ENCODE measurements around the gene EME2. TPM values are rescaled to one million over a fixed set of nuclear protein-coding genes. Genes with fewer than 3 reads are reported as not detected.

Gene EME2
- total RNA-seq, 1 experiment from 2014 or later = 19.5 TPM

- ChIA-PET CTCF (no interaction called here), POLR2A (ENCODE audit: low non-redundant PET) (no interaction called here)
- intact Hi-C loops (cut with micrococcal nuclease; ENCODE audit: unreplicated experiment) = no loop called here
- no peak for DNase-seq (ENCODE audit: low spot score)
- BruUV-seq (replicated peaks) = no TSS peak
- Histone ChIP-seq H3K4me3 (ENCODE audit: low read depth, low read length, poor library complexity, severe bottlenecking) (no peak overlapping the region), H3K4me1 (ENCODE audit: insufficient read depth, low read length, poor library complexity, severe bottlenecking) (no peaks in the 10 kb centered on the region), H3K27me3 (replicated peaks; ENCODE audit: insufficient read depth, low read depth, low read length, poor library complexity) (no peaks in the 10 kb centered on the region), H3K36me3 (ENCODE audit: insufficient read depth, low read length, poor library complexity, severe bottlenecking) (peaks cover 2% of the 10 kb centered on the region), H3K27ac (ENCODE audit: low read depth, low read length, poor library complexity, severe bottlenecking) (no peak overlapping the region), H3K9me3 (ENCODE audit: low read depth, low read length, poor library complexity, severe bottlenecking) (peaks cover 6% of the 10 kb centered on the region)
- TF ChIP-seq, protein P1, sequence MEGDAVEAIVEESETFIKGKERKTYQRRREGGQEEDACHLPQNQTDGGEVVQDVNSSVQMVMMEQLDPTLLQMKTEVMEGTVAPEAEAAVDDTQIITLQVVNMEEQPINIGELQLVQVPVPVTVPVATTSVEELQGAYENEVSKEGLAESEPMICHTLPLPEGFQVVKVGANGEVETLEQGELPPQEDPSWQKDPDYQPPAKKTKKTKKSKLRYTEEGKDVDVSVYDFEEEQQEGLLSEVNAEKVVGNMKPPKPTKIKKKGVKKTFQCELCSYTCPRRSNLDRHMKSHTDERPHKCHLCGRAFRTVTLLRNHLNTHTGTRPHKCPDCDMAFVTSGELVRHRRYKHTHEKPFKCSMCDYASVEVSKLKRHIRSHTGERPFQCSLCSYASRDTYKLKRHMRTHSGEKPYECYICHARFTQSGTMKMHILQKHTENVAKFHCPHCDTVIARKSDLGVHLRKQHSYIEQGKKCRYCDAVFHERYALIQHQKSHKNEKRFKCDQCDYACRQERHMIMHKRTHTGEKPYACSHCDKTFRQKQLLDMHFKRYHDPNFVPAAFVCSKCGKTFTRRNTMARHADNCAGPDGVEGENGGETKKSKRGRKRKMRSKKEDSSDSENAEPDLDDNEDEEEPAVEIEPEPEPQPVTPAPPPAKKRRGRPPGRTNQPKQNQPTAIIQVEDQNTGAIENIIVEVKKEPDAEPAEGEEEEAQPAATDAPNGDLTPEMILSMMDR (conservative IDR thresholded peaks at IDR 0.05; ENCODE audit: low read depth, low read length) = no peak
- no peak for TF ChIP-seq EZH2 (IDR thresholded peaks at IDR 0.05; ENCODE audit: borderline replicate concordance, low read depth, low read length, poor library complexity, severe bottlenecking)
These were observed 31.0 kb upstream of the EME2 start for GRCh38 chr16:1741553-1742165.

DNA sequence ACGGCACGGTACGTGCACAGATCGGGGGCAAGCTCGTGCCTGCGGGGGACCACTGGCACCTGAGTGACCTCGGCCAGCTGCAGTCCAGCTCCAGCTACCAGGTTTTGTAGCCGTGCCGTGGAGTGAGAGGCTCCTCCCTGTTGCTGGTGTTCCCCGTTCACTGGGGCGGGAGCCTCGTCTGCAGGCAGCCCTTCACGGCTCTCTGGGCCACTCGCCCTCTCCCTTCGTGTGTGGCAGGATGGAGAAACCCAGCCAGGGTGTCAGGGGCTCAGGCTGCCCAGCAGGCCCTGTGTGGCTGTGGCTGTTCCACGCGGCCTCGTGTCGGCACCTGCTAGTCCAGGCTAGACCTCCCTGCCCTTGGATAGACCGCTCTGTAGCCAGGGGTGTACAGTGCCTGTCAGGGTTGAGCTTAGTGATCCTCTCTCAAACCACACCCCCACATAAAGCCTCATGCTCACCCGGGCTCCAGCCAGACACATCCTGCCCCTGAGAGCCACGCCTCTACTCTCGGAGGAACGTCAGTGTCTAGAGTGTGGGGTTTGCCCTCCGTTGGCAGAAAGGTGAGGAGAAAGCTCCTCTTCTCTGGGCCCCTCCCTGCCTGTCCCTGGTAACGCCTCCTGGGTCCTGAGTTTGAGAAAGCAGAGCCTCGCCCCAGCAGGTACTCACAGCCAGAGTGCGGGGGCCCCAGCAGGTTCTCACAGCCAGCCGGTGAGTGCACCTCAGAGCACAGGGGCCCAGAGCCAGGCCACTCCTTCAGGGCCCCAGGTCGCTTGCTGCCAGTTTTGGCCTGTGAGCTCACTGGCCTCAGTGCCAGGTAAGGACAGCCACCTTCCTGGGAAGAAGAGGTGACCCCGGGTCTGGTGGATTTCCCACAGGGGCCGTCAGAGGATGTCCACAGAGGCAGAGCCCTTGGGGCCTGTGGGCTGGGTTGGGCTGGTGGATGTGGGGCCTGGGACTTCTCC lies 29.0 kb upstream of the EME2 start:
- CTCF ChIA-PET = no interaction called here
- DNase-seq (ENCODE audit: low spot score) = no peak
- no peak overlapping the region for H3K4me3 ChIP-seq (ENCODE audit: low read depth, low read length, poor library complexity, severe bottlenecking)
- peaks cover 10% of the 10 kb centered on the region for H3K36me3 ChIP-seq (ENCODE audit: insufficient read depth, low read length, poor library complexity, severe bottlenecking)
- H3K27me3 ChIP-seq (replicated peaks; ENCODE audit: insufficient read depth, low read depth, low read length, poor library complexity) = no peaks in the 10 kb centered on the region
- no peak for TF ChIP-seq EZH2 (IDR thresholded peaks at IDR 0.05; ENCODE audit: borderline replicate concordance, low read depth, low read length, poor library complexity, severe bottlenecking)
- TF ChIP-seq, protein P1 (conservative IDR thresholded peaks at IDR 0.05; ENCODE audit: low read depth, low read length) = no peak
- H3K4me1 ChIP-seq (ENCODE audit: insufficient read depth, low read length, poor library complexity, severe bottlenecking) = no peaks in the 10 kb centered on the region
- no TSS peak for BruUV-seq (replicated peaks)
- intact Hi-C loops (cut with micrococcal nuclease; ENCODE audit: unreplicated experiment) = no loop called here
- H3K9me3 ChIP-seq (ENCODE audit: low read depth, low read length, poor library complexity, severe bottlenecking) = no peaks in the 10 kb centered on the region
- no peak overlapping the region for H3K27ac ChIP-seq (ENCODE audit: low read depth, low read length, poor library complexity, severe bottlenecking)
- POLR2A ChIA-PET (ENCODE audit: low non-redundant PET) = no interaction called here

- H3K27ac ChIP-seq (ENCODE audit: low read depth, low read length, poor library complexity, severe bottlenecking) = no peak overlapping the region
- H3K4me1 ChIP-seq (ENCODE audit: insufficient read depth, low read length, poor library complexity, severe bottlenecking) = no peaks in the 10 kb centered on the region
- no TSS peak for BruUV-seq (replicated peaks)
- H3K36me3 ChIP-seq (ENCODE audit: insufficient read depth, low read length, poor library complexity, severe bottlenecking) = peaks cover 10% of the 10 kb centered on the region
- no peaks in the 10 kb centered on the region for H3K9me3 ChIP-seq (ENCODE audit: low read depth, low read length, poor library complexity, severe bottlenecking)
- DNase-seq (ENCODE audit: low spot score) = no peak
- POLR2A ChIA-PET (ENCODE audit: low non-redundant PET) = no interaction called here
- no peaks in the 10 kb centered on the region for H3K27me3 ChIP-seq (replicated peaks; ENCODE audit: insufficient read depth, low read depth, low read length, poor library complexity)
- TF ChIP-seq, protein P1 (conservative IDR thresholded peaks at IDR 0.05; ENCODE audit: low read depth, low read length) = no peak
- TF ChIP-seq EZH2 (IDR thresholded peaks at IDR 0.05; ENCODE audit: borderline replicate concordance, low read depth, low read length, poor library complexity, severe bottlenecking) = no peak
- CTCF ChIA-PET = no interaction called here
- H3K4me3 ChIP-seq (ENCODE audit: low read depth, low read length, poor library complexity, severe bottlenecking) = no peak overlapping the region
- intact Hi-C loops (cut with micrococcal nuclease; ENCODE audit: unreplicated experiment) = no loop called here
These were observed 28.2 kb upstream of the EME2 start for GRCh38 chr16:1744338-1744840.

All from A673 (cell line).